H9 (cell line): ENCODE results near the gene DEUP1. TPM values are rescaled to one million over a fixed set of nuclear protein-coding genes. Genes with fewer than 3 reads are reported as not detected.

Experiments
- DNase-seq: peaks from one replicate; pipeline ENCODE4 v3.0.0-alpha.2; 2017
- H2AFZ ChIP-seq: one replicate; pipeline ENCODE4 v1.6.1; 2013; ENCODE audit warnings: mild to moderate bottlenecking, low read length, control low read depth, moderate library complexity
- H2AK5ac ChIP-seq: 2 replicates; pipeline ENCODE4 v1.6.1; 2013; ENCODE audit warnings: low read length, control low read depth, mixed read lengths; ENCODE audit not compliant: insufficient read length
- H2BK120ac ChIP-seq: one replicate; pipeline ENCODE4 v1.6.1; 2013; ENCODE audit warnings: low read depth, mild to moderate bottlenecking, low read length, control low read depth, inconsistent platforms; ENCODE audit not compliant: poor library complexity, severe bottlenecking
- H2BK12ac ChIP-seq: 2 replicates; pipeline ENCODE4 v1.6.1; 2013; ENCODE audit warnings: low read length, control low read depth, mixed read lengths, low read depth; ENCODE audit not compliant: insufficient read length
- H2BK15ac ChIP-seq: 2 replicates; pipeline ENCODE4 v1.6.1; 2013; ENCODE audit warnings: low read depth, low read length, control low read depth
- H2BK20ac ChIP-seq: one replicate; pipeline ENCODE4 v1.6.1; 2013; ENCODE audit warnings: low read depth, mild to moderate bottlenecking, low read length, control low read depth, inconsistent platforms; ENCODE audit not compliant: poor library complexity, severe bottlenecking
- H2BK5ac ChIP-seq: 2 replicates; pipeline ENCODE4 v1.6.1; 2013; ENCODE audit warnings: low read length, control low read depth, mixed read lengths; ENCODE audit not compliant: insufficient read length
- H3K14ac ChIP-seq: 2 replicates; pipeline ENCODE4 v1.6.1; 2013; ENCODE audit warnings: low read length, control low read depth; ENCODE audit not compliant: insufficient read depth
- H3K18ac ChIP-seq: 2 replicates; pipeline ENCODE4 v1.6.1; 2013; ENCODE audit warnings: low read depth, mild to moderate bottlenecking, mixed read lengths, low read length, control low read depth; ENCODE audit not compliant: insufficient read length
- H3K23ac ChIP-seq: 2 replicates; pipeline ENCODE4 v1.6.1; 2013; ENCODE audit warnings: low read length, control low read depth, mixed read lengths, low read depth; ENCODE audit not compliant: insufficient read length
- H3K23me2 ChIP-seq: 2 replicates; pipeline ENCODE4 v1.6.1; 2013; ENCODE audit warnings: low read depth, mild to moderate bottlenecking, mixed read lengths, low read length, control low read depth; ENCODE audit not compliant: insufficient read length, poor library complexity, severe bottlenecking
- H3K27ac ChIP-seq: 2 replicates; pipeline ENCODE4 v1.5.1; 2013; ENCODE audit warnings: low read length, control low read depth, mixed read lengths, low read depth; ENCODE audit not compliant: insufficient read length
- H3K27me3 ChIP-seq: 2 replicates; pipeline ENCODE4 v1.6.1; 2013; ENCODE audit warnings: low read length, control low read depth, inconsistent platforms; ENCODE audit not compliant: insufficient read depth
- H3K4ac ChIP-seq: 2 replicates; pipeline ENCODE4 v1.6.1; 2013; ENCODE audit warnings: low read depth, mild to moderate bottlenecking, control low read depth, inconsistent platforms, low read length, moderate library complexity
- H3K4me1 ChIP-seq: 2 replicates; pipeline ENCODE4 v1.6.1; 2013; ENCODE audit warnings: low read length, control low read depth, inconsistent platforms; ENCODE audit not compliant: insufficient read depth
- H3K4me2 ChIP-seq: 2 replicates; pipeline ENCODE4 v1.6.1; 2013; ENCODE audit warnings: low read length, control low read depth, mixed read lengths; ENCODE audit not compliant: insufficient read length, insufficient read depth
- H3K56ac ChIP-seq: 2 replicates; pipeline ENCODE4 v1.6.1; 2013; ENCODE audit warnings: low read depth, mild to moderate bottlenecking, mixed read lengths, low read length, control low read depth; ENCODE audit not compliant: insufficient read length
- H3K79me1 ChIP-seq: 2 replicates; pipeline ENCODE4 v1.6.1; 2013; ENCODE audit warnings: low read depth, mild to moderate bottlenecking, moderate library complexity, low read length, control low read depth, inconsistent platforms; ENCODE audit not compliant: insufficient read depth, poor library complexity, severe bottlenecking
- H3K79me2 ChIP-seq: 2 replicates; pipeline ENCODE4 v1.6.1; 2013; ENCODE audit warnings: low read length, control low read depth, inconsistent platforms; ENCODE audit not compliant: insufficient read depth
- H3K9ac ChIP-seq: 2 replicates; pipeline ENCODE4 v1.6.1; 2013; ENCODE audit warnings: low read length, control low read depth, mixed read lengths; ENCODE audit not compliant: insufficient read length; ENCODE audit errors: extremely low read depth
- H3K9me3 ChIP-seq: one replicate; pipeline ENCODE4 v1.6.1; 2013; ENCODE audit warnings: low read depth, low read length, inconsistent platforms; ENCODE audit not compliant: control insufficient read depth
- H3T11ph ChIP-seq: one replicate; pipeline ENCODE4 v1.6.1; 2013; ENCODE audit warnings: mild to moderate bottlenecking, low read length, control low read depth, inconsistent platforms
- H4K20me1 ChIP-seq: one replicate; pipeline ENCODE4 v1.6.1; 2013; ENCODE audit not compliant: control insufficient read depth, insufficient read length, insufficient read depth
- H4K5ac ChIP-seq: 2 replicates; pipeline ENCODE4 v1.6.1; 2013; ENCODE audit warnings: low read depth, mild to moderate bottlenecking, mixed read lengths, low read length, control low read depth; ENCODE audit not compliant: insufficient read length
- H4K8ac ChIP-seq: replicated peaks from 2 replicates; pipeline ENCODE4 v1.6.1; 2013; ENCODE audit warnings: low read length, control low read depth, mixed read lengths, low read depth; ENCODE audit not compliant: insufficient read length
- H4K91ac ChIP-seq: 2 replicates; pipeline ENCODE4 v1.6.1; 2013; ENCODE audit warnings: low read depth, mild to moderate bottlenecking, moderate library complexity, mixed read lengths, low read length, control low read depth; ENCODE audit not compliant: insufficient read length
- H3K27ac Mint-ChIP-seq, 3 experiments: 2 replicates in 2 of 3; 3 replicates in 1 of 3; pipeline ENCODE4 v1.8.0; 2020 to 2021; ENCODE audit warnings: mixed read lengths in 3 of 3, mild to moderate bottlenecking in 1 of 3, moderate library complexity in 1 of 3
- H3K27me3 Mint-ChIP-seq: 2 replicates; pipeline ENCODE4 v1.8.0; 2021; ENCODE audit warnings: low read depth, mild to moderate bottlenecking, moderate library complexity, mixed read lengths
- H3K36me3 Mint-ChIP-seq, 3 experiments: 2 replicates in 2 of 3; 3 replicates in 1 of 3; pipeline ENCODE4 v1.8.0; 2020 to 2021; ENCODE audit warnings: low read depth in 3 of 3, mixed read lengths in 3 of 3; ENCODE audit not compliant: insufficient read depth in 1 of 3
- H3K4me1 Mint-ChIP-seq, 2 experiments: 2 replicates each; pipeline ENCODE4 v1.8.0; 2020; ENCODE audit warnings: mixed read lengths in 2 of 2
- H3K4me3 Mint-ChIP-seq, 2 experiments: 2 replicates in 1 of 2; 3 replicates in 1 of 2; pipeline ENCODE4 v1.8.0; 2020 to 2021; ENCODE audit warnings: mild to moderate bottlenecking in 2 of 2, mixed read lengths in 2 of 2, moderate library complexity in 1 of 2
- H3K9me3 Mint-ChIP-seq, 2 experiments: 2 replicates in 1 of 2; 3 replicates in 1 of 2; pipeline ENCODE4 v1.8.0; 2020; ENCODE audit warnings: mild to moderate bottlenecking in 2 of 2, mixed read lengths in 2 of 2, moderate library complexity in 1 of 2
- CTCF ChIP-seq: fragments of 200-600 bp; sonication (generic); conservative IDR thresholded peaks from 3 replicates; pipeline ENCODE4 v1.8.0; 2021; ENCODE audit warnings: antibody characterized with exemption, mild to moderate bottlenecking
- WGBS: extraction: QIAGEN DNeasy Blood & Tissue Kit; methylation state at CpG from one replicate; pipeline ENCODE4 v1.1.7; 2013; ENCODE audit warnings: missing lambda C conversion rate, low lambda C conversion rate, mixed read lengths; ENCODE audit not compliant: insufficient read length; ENCODE audit errors: extremely low coverage; 5-methylcytosine and 5-hydroxymethylcytosine counted together
- total RNA-seq: library from RNA; stranded (reverse); gene quantifications from 2 replicates; pipeline ENCODE4 v1.2.1, GENCODE V29; 2021

DEUP1 gene
- total RNA-seq, 1 experiment from 2014 or later: 0.22 TPM

- Histone ChIP-seq H2BK20ac (no peak overlapping the region), H2AK5ac (no peak overlapping the region), H4K8ac (no peak overlapping the region), H3K79me1 (no peaks in the 10 kb centered on the region), H3K9me3 (no peaks in the 10 kb centered on the region), H3K23ac (no peak overlapping the region), H3K56ac (no peak overlapping the region), H3K27me3 (no peaks in the 10 kb centered on the region), H3K14ac (no peak overlapping the region), H3K4me1 (peaks cover 12% of the 10 kb centered on the region; the same call in 1 of the 2 replicates), H4K91ac (no peak overlapping the region), H3K4me2 (no peak overlapping the region), H2BK15ac (no peak overlapping the region), H2BK12ac (no peak overlapping the region), H3K9ac (no peak overlapping the region), H2AFZ (no peak overlapping the region), H4K5ac (no peak overlapping the region), H3K4ac (no peak overlapping the region), H3K27ac (no peak overlapping the region), H3K18ac (no peak overlapping the region), H4K20me1 (no peaks in the 10 kb centered on the region), H3K23me2 (no peaks in the 10 kb centered on the region), H3K79me2 (no peaks in the 10 kb centered on the region), H2BK5ac (no peak overlapping the region), H2BK120ac (no peak overlapping the region), H3T11ph (no peak overlapping the region)
- Mint-ChIP-seq H3K4me3 (no peak overlapping the region), H3K27ac (no peak overlapping the region; a peak in 1 of 7 replicates), H3K9me3 (no peaks in the 10 kb centered on the region), H3K4me1 (peaks cover 22 to 25% of the 10 kb centered on the region in 2 experiments), H3K27me3 (no peaks in the 10 kb centered on the region), H3K36me3 (peaks cover 0 to 12% (median 1%) of the 10 kb centered on the region in 3 experiments; a peak in 4 of 7 replicates)
- no peak for TF ChIP-seq CTCF
- WGBS: no CpG with 5 or more reads among the region's 3 CpGs
- DNase-seq: no peak
Measured at GRCh38 chr11:93484716-93485115, 154.2 kb downstream of the DEUP1 start.
